Measurements from ENCODE around the gene OSBPL10.
"Not testable (repeated sequence)": the region's sequence is repeated elsewhere in the genome, so short reads cannot be mapped to it uniquely, and the experiment has no call there.

DNA sequence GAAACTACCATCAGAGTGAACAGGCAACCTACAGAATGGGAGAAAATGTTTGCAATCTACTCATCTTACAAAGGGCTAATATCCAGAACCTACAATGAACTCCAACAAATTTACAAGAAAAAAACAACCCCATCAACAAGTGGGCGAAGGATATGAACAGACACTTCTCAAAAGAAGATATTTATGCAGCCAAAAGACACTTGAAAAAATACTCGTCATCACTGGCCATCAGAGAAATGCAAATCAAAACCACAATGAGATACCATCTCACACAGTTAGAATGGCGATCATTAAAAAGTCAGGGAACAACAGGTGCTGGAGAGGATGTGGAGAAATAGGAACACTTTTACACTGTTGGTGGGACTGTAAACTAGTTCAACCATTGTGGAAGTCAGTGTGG lies 34.6 kb upstream of the OSBPL10 start:
- TF ChIP-seq, protein P1, sequence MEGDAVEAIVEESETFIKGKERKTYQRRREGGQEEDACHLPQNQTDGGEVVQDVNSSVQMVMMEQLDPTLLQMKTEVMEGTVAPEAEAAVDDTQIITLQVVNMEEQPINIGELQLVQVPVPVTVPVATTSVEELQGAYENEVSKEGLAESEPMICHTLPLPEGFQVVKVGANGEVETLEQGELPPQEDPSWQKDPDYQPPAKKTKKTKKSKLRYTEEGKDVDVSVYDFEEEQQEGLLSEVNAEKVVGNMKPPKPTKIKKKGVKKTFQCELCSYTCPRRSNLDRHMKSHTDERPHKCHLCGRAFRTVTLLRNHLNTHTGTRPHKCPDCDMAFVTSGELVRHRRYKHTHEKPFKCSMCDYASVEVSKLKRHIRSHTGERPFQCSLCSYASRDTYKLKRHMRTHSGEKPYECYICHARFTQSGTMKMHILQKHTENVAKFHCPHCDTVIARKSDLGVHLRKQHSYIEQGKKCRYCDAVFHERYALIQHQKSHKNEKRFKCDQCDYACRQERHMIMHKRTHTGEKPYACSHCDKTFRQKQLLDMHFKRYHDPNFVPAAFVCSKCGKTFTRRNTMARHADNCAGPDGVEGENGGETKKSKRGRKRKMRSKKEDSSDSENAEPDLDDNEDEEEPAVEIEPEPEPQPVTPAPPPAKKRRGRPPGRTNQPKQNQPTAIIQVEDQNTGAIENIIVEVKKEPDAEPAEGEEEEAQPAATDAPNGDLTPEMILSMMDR (IDR thresholded peaks at IDR 0.05; ENCODE audit: low read length) = not testable (repeated sequence)
- TF ChIP-seq EZH2 (IDR thresholded peaks at IDR 0.05; ENCODE audit: borderline replicate concordance, low read length) = not testable (repeated sequence)

Data from OCI-LY1 (cell line).